ENCODE measurements around the gene CEP126. TPM values are rescaled to one million over a fixed set of nuclear protein-coding genes. Genes with fewer than 3 reads are reported as not detected.
"Not testable (repeated sequence)": the region's sequence is repeated elsewhere in the genome, so short reads cannot be mapped to it uniquely, and the experiment has no call there.

The CEP126 gene
- total and polyA plus RNA-seq, 4 experiments from 2014 or later: 0.13 to 2.6 (median 1.5) TPM

DNA sequence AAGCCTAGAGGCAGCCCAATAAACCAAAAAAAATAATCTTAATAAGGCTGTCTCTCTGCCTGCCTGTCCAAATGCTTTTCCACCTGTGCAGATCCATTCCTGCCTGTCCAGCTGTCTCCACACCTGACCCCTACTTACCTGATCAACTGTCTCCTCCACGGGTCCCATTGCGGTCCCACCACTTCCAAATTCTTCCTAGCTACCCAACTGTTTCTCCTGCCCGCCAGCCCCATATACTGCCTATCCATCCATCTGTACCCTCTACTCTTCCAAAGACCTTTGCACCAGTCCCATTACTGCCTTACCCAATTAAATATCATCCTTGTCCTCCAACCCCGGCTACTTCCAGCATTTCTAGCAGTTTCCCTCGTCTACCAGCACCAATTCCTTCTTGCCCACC lies 40.9 kb downstream of the CEP126 start:
- Mint-ChIP-seq H3K36me3 (peaks cover 2 to 24% of the 10 kb centered on the region in 2 donors), H3K4me1 (no peaks in the 10 kb centered on the region), H3K27me3 (no peaks in the 10 kb centered on the region), H3K4me3 (no peak overlapping the region), H3K27ac (no peak overlapping the region), H3K9me3 (peaks cover 0 to 3% (median 0%) of the 10 kb centered on the region in 8 donors)
- H3K27ac ChIP-seq (ENCODE audit: low read depth, low read length): no peak overlapping the region
- no peaks in the 10 kb centered on the region for H3K36me3 ChIP-seq (ENCODE audit: insufficient read depth, low read length)
- DNase-seq: no peak
- no peak overlapping the region for H3K4me3 ChIP-seq (ENCODE audit: low read length in 2 of 2)
- no peaks in the 10 kb centered on the region for H3K27me3 ChIP-seq (ENCODE audit: insufficient read depth, low read length)
- intact Hi-C loops (cut with micrococcal nuclease): no loop called here
- CTCF ChIA-PET (ENCODE audit: partially characterized antibody): no interaction called here
- POLR2A ChIA-PET (ENCODE audit: partially characterized antibody): no interaction called here
- no peaks in the 10 kb centered on the region for H3K4me1 ChIP-seq (ENCODE audit: insufficient read depth, low read length)
- no peaks in the 10 kb centered on the region for H3K9me3 ChIP-seq (ENCODE audit: control insufficient read depth in 1 of 2, low read length in 2 of 2)

DNA sequence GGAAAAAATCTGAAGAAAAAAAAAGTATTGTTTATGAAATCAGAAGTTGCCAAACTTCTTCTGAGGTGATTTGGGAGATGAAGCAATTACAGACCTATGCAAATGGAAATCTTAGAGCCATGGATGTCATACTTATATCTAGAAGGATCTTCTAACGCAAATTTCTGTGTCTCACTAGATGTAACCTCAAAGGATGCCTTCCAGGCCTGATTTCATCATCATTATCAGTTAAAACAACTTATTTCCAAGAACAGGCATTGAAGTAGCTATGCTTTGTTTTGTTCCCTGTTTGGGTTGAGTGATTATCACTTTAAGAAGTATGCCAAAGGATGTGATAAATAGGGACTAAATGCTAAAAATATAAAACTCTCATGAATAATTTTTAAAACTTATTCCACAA lies 45.4 kb downstream of the CEP126 start:
- H3K27me3 Mint-ChIP-seq: no peaks in the 10 kb centered on the region
- peaks cover 9 to 37% of the 10 kb centered on the region in 2 donors for H3K36me3 Mint-ChIP-seq
- H3K4me3 ChIP-seq (ENCODE audit: low read length in 2 of 2): no peak overlapping the region
- H3K4me3 Mint-ChIP-seq: no peak overlapping the region
- no peak overlapping the region for H3K27ac ChIP-seq (ENCODE audit: low read depth, low read length)
- CTCF ChIA-PET (ENCODE audit: partially characterized antibody): interaction anchor here (0.5 kb wide), 1 partner anchor 18 kb away, joined by 3 read pairs; no protein-coding TSS in a partner anchor
- DNase-seq: no peak
- peaks cover 0 to 3% (median 0%) of the 10 kb centered on the region in 8 donors for H3K9me3 Mint-ChIP-seq
- H3K36me3 ChIP-seq (ENCODE audit: insufficient read depth, low read length): no peaks in the 10 kb centered on the region
- no peaks in the 10 kb centered on the region for H3K4me1 Mint-ChIP-seq
- H3K27me3 ChIP-seq (ENCODE audit: insufficient read depth, low read length): no peaks in the 10 kb centered on the region
- no peak overlapping the region for H3K27ac Mint-ChIP-seq
- H3K9me3 ChIP-seq (ENCODE audit: control insufficient read depth in 1 of 2, low read length in 2 of 2): no peaks in the 10 kb centered on the region
- POLR2A ChIA-PET (ENCODE audit: partially characterized antibody): no interaction called here
- intact Hi-C loops (cut with micrococcal nuclease): no loop called here
- H3K4me1 ChIP-seq (ENCODE audit: insufficient read depth, low read length): no peaks in the 10 kb centered on the region

DNA sequence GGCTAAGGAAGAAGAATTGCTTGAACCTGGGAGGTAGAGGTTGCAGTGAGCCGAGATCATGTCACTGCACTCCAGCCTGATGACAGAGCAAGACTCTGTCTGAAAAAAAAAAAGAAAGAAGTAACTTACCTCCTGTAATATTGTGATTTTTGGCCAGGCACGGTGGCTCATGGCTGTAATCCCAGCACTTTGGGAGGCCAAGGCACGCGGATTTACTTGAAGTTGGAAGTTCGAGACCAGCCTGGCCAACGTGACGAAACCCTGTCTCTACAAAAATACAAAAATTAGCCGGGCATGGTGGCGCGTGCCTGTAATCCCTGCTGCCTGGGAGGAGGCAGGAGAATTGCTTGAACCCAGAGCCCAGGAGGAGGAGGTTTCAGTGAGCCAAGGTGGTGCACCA lies 49.4 kb downstream of the CEP126 start:
- intact Hi-C loops (cut with micrococcal nuclease); H3K9me3 ChIP-seq (ENCODE audit: control insufficient read depth in 1 of 2, low read length in 2 of 2); H3K27me3 Mint-ChIP-seq; H3K4me1 ChIP-seq (ENCODE audit: insufficient read depth, low read length); H3K27me3 ChIP-seq (ENCODE audit: insufficient read depth, low read length); H3K27ac Mint-ChIP-seq; H3K4me3 Mint-ChIP-seq; H3K9me3 Mint-ChIP-seq; POLR2A ChIA-PET (ENCODE audit: partially characterized antibody); H3K36me3 ChIP-seq (ENCODE audit: insufficient read depth, low read length); H3K4me3 ChIP-seq (ENCODE audit: low read length in 2 of 2); CTCF ChIA-PET (ENCODE audit: partially characterized antibody); H3K4me1 Mint-ChIP-seq; H3K27ac ChIP-seq (ENCODE audit: low read depth, low read length); DNase-seq: not testable (repeated sequence)
- peaks cover 9 to 16% of the 10 kb centered on the region in 2 donors for H3K36me3 Mint-ChIP-seq

DNA sequence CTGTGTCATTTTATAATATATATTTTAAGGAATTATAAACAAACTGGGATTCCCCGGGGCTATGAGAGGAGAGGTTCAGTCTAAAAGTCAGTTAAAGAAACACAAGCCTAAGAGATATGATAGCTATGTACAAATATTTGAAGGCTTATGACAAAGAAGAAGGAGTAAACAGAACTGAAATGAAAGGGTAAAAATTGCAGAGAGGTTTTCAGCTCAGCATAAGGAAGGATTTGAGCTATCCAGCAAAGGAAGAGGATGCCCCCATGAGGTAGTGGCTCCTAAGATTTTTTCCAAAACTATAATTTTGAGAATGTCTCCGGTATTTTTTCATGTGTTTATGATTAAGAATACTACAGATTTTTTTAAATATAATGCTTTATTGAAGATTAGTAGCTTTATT lies 59.4 kb downstream of the CEP126 start:
- intact Hi-C loops (cut with micrococcal nuclease): no loop called here
- Mint-ChIP-seq H3K36me3 (no peaks in the 10 kb centered on the region), H3K4me1 (no peaks in the 10 kb centered on the region), H3K27me3 (no peaks in the 10 kb centered on the region), H3K27ac (no peak overlapping the region), H3K4me3 (no peak overlapping the region), H3K9me3 (peaks cover 0 to 5% (median 2%) of the 10 kb centered on the region in 8 donors)
- Histone ChIP-seq H3K9me3 (ENCODE audit: control insufficient read depth in 1 of 2, low read length in 2 of 2) (no peaks in the 10 kb centered on the region), H3K27me3 (ENCODE audit: insufficient read depth, low read length) (no peaks in the 10 kb centered on the region), H3K27ac (ENCODE audit: low read depth, low read length) (no peak overlapping the region), H3K4me3 (ENCODE audit: low read length in 2 of 2) (no peak overlapping the region), H3K4me1 (ENCODE audit: insufficient read depth, low read length) (no peaks in the 10 kb centered on the region), H3K36me3 (ENCODE audit: insufficient read depth, low read length) (no peaks in the 10 kb centered on the region)
- POLR2A ChIA-PET (ENCODE audit: partially characterized antibody): no interaction called here
- no peak for DNase-seq
- CTCF ChIA-PET (ENCODE audit: partially characterized antibody): interaction anchor here (0.9 kb wide), 1 partner anchor 33 kb away, joined by 3 read pairs; no protein-coding TSS in a partner anchor

DNA sequence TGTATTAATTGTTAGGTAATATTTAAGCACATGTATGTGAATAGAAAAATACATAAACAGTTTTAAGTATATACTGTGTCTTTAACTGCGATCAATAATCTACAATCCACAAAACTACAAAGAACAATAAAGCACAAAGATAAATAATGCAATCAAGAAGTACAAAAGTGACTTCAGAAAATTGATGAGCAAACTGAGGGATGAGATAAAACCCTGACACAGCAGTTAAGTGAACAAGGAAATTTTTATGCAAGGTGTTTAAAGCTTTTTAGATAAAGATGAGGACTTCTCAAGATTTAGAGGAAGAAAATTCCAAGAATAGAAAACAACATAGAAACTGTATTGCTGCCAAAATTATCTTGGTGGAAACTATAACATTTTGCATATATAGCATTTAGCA lies 60.0 kb downstream of the CEP126 start:
- DNase-seq: no peak
- Mint-ChIP-seq H3K9me3 (peaks cover 0 to 5% (median 2%) of the 10 kb centered on the region in 8 donors), H3K27me3 (no peaks in the 10 kb centered on the region), H3K36me3 (no peaks in the 10 kb centered on the region), H3K4me1 (no peaks in the 10 kb centered on the region), H3K27ac (no peak overlapping the region), H3K4me3 (no peak overlapping the region)
- Histone ChIP-seq H3K4me3 (ENCODE audit: low read length in 2 of 2) (no peak overlapping the region), H3K9me3 (ENCODE audit: control insufficient read depth in 1 of 2, low read length in 2 of 2) (no peaks in the 10 kb centered on the region), H3K27ac (ENCODE audit: low read depth, low read length) (no peak overlapping the region), H3K4me1 (ENCODE audit: insufficient read depth, low read length) (no peaks in the 10 kb centered on the region), H3K27me3 (ENCODE audit: insufficient read depth, low read length) (no peaks in the 10 kb centered on the region), H3K36me3 (ENCODE audit: insufficient read depth, low read length) (no peaks in the 10 kb centered on the region)
- CTCF ChIA-PET (ENCODE audit: partially characterized antibody): interaction anchor here (0.9 kb wide), 1 partner anchor 33 kb away, joined by 3 read pairs; no protein-coding TSS in a partner anchor
- POLR2A ChIA-PET (ENCODE audit: partially characterized antibody): no interaction called here
- intact Hi-C loops (cut with micrococcal nuclease): no loop called here

DNA sequence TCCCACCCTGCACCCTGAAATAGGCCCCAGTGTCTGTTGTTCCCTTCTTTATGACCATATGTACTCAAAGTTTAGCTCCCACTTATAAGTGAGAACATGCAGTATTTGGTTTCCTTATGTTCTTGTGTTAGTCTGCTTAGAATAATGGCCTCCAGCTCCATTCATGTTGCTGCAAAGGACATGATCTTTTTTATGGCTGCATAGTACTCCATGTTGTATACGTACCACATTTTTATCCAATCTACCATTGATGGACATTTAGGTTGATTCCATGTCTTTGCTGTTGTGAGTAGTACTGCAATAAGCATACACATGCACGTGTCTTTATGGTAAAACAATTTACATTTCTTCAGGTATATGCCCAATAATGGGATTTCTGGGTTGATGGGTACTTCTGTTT lies 60.9 kb downstream of the CEP126 start:
- H3K27me3 Mint-ChIP-seq: no peaks in the 10 kb centered on the region
- H3K4me1 Mint-ChIP-seq: no peaks in the 10 kb centered on the region
- intact Hi-C loops (cut with micrococcal nuclease): no loop called here
- ChIA-PET POLR2A (ENCODE audit: partially characterized antibody) (no interaction called here), CTCF (ENCODE audit: partially characterized antibody) (no interaction called here)
- Histone ChIP-seq H3K4me3 (ENCODE audit: low read length in 2 of 2) (no peak overlapping the region), H3K27me3 (ENCODE audit: insufficient read depth, low read length) (no peaks in the 10 kb centered on the region), H3K27ac (ENCODE audit: low read depth, low read length) (no peak overlapping the region), H3K36me3 (ENCODE audit: insufficient read depth, low read length) (no peaks in the 10 kb centered on the region), H3K4me1 (ENCODE audit: insufficient read depth, low read length) (no peaks in the 10 kb centered on the region), H3K9me3 (ENCODE audit: control insufficient read depth in 1 of 2, low read length in 2 of 2) (no peaks in the 10 kb centered on the region)
- H3K9me3 Mint-ChIP-seq: peaks cover 0 to 5% (median 2%) of the 10 kb centered on the region in 8 donors
- DNase-seq: no peak
- no peak overlapping the region for H3K4me3 Mint-ChIP-seq
- H3K36me3 Mint-ChIP-seq: peaks cover 0 to under 1% of the 10 kb centered on the region in 2 donors
- no peak overlapping the region for H3K27ac Mint-ChIP-seq

DNA sequence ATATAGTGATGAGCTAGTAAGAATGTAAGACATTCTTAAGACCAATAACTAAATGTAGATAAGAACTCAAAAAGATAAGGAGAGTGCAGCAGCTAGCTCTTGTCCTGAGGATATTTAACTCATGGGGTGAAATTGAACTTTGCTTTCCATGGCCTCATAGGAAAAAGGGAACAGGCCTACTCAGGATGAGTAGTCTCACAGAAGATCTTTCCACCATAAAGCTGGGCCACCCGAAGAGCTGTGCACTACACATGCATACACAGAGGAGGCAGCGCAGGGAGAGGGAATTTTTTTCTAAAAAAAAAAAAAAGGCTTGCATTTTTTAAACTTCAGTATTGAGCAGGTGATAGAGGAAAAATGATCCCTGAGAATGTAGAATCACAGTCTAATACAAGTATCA lies 72.6 kb downstream of the CEP126 start:
- H3K4me1 ChIP-seq (ENCODE audit: insufficient read depth, low read length): no peaks in the 10 kb centered on the region
- Mint-ChIP-seq H3K9me3 (no peaks in the 10 kb centered on the region), H3K4me3 (no peak overlapping the region), H3K27ac (no peak overlapping the region), H3K4me1 (no peaks in the 10 kb centered on the region), H3K36me3 (peaks cover 5 to 7% of the 10 kb centered on the region in 2 donors), H3K27me3 (no peaks in the 10 kb centered on the region)
- POLR2A ChIA-PET (ENCODE audit: partially characterized antibody): no interaction called here
- no peaks in the 10 kb centered on the region for H3K36me3 ChIP-seq (ENCODE audit: insufficient read depth, low read length)
- H3K9me3 ChIP-seq (ENCODE audit: control insufficient read depth in 1 of 2, low read length in 2 of 2): no peaks in the 10 kb centered on the region
- no peaks in the 10 kb centered on the region for H3K27me3 ChIP-seq (ENCODE audit: insufficient read depth, low read length)
- intact Hi-C loops (cut with micrococcal nuclease): no loop called here
- no peak overlapping the region for H3K27ac ChIP-seq (ENCODE audit: low read depth, low read length)
- H3K4me3 ChIP-seq (ENCODE audit: low read length in 2 of 2): no peak overlapping the region
- DNase-seq: no peak
- CTCF ChIA-PET (ENCODE audit: partially characterized antibody): no interaction called here

DNA sequence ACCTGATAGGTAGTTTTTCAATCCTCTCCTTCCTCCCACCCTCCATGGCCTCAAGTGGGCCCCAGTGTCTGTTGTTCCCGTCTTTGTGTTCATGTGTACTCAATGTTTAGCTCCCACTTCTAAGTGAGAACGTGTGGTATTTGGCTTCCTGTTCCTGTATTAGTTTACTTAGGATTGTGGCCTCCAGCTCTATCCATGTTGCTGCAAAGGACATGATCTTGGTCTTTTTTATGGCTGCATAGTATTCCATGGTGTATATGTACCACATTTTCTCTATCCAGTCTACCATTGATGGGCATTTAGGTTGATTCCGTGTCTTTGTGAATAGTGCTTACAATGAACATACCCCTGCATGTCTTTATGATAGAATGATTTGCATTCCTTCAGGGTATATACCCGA lies 78.4 kb downstream of the CEP126 start:
- Histone ChIP-seq H3K27ac (ENCODE audit: low read depth, low read length) (no peak overlapping the region), H3K36me3 (ENCODE audit: insufficient read depth, low read length) (no peaks in the 10 kb centered on the region), H3K4me3 (ENCODE audit: low read length in 2 of 2) (no peak overlapping the region), H3K27me3 (ENCODE audit: insufficient read depth, low read length) (no peaks in the 10 kb centered on the region), H3K9me3 (ENCODE audit: control insufficient read depth in 1 of 2, low read length in 2 of 2) (no peaks in the 10 kb centered on the region), H3K4me1 (ENCODE audit: insufficient read depth, low read length) (no peaks in the 10 kb centered on the region)
- H3K4me1 Mint-ChIP-seq: no peaks in the 10 kb centered on the region
- ChIA-PET POLR2A (ENCODE audit: partially characterized antibody) (no interaction called here), CTCF (ENCODE audit: partially characterized antibody) (no interaction called here)
- no peak overlapping the region for H3K27ac Mint-ChIP-seq
- H3K27me3 Mint-ChIP-seq: no peaks in the 10 kb centered on the region
- peaks cover 0 to 19% of the 10 kb centered on the region in 2 donors for H3K36me3 Mint-ChIP-seq
- H3K9me3 Mint-ChIP-seq: peaks cover 0 to 5% (median 0%) of the 10 kb centered on the region in 8 donors
- intact Hi-C loops (cut with micrococcal nuclease): no loop called here
- H3K4me3 Mint-ChIP-seq: no peak overlapping the region
- DNase-seq: no peak
